GM23338 (cell line): ENCODE measurements around the gene KLK6.
A peak's percentile ranks its signal among the peaks of the same experiment; 100 is the strongest.

Source experiments
- CREB1 ChIP-seq: fragments of 250-450 bp; sonication (Bioruptor Pico); IDR thresholded peaks from 2 replicates; pipeline ENCODE4 v1.5.0; 2020; ENCODE audit warnings: low read depth, mild to moderate bottlenecking, moderate library complexity
- EZH2 ChIP-seq: fragments of 200-600 bp; sonication (generic); IDR thresholded peaks from one replicate; pipeline ENCODE4 v1.8.0; 2017; ENCODE audit warnings: antibody characterized with exemption, mild to moderate bottlenecking, low read depth; ENCODE audit not compliant: unreplicated experiment
- EZH2phosphoT487 ChIP-seq: fragments of 200-600 bp; sonication (generic); IDR thresholded peaks from one replicate; pipeline ENCODE4 v1.8.1; 2018; ENCODE audit warnings: antibody characterized with exemption; ENCODE audit not compliant: unreplicated experiment
- JUNB ChIP-seq: IDR thresholded peaks from one replicate; pipeline ENCODE4 v1.6.1; 2016; ENCODE audit warnings: antibody characterized with exemption; ENCODE audit not compliant: unreplicated experiment
- POLR2AphosphoS5 ChIP-seq: IDR thresholded peaks from 2 replicates; pipeline ENCODE4 v1.6.1; 2016; ENCODE audit warnings: antibody characterized with exemption, low read depth
- ZNF114 ChIP-seq: fragments of 250-450 bp; sonication (Bioruptor Pico); IDR thresholded peaks from 2 replicates; pipeline ENCODE4 v1.5.0; 2020; ENCODE audit warnings: mild to moderate bottlenecking, moderate library complexity
- TF ChIP-seq, protein P1 (sequence below), 2 experiments: fragments of 200-600 bp in 1 of 2; sonication (generic) in 1 of 2; conservative IDR thresholded peaks; 2 replicates each; pipeline versions ENCODE4 v1.5.1 to v1.6.1; 2016 to 2017; ENCODE audit warnings: antibody characterized with exemption in 2 of 2, low read depth in 2 of 2, mild to moderate bottlenecking in 2 of 2, moderate library complexity in 1 of 2
- TF ChIP-seq, protein P2 (sequence below): IDR thresholded peaks from one replicate; pipeline ENCODE4 v1.6.1; 2018; ENCODE audit warnings: antibody characterized with exemption; ENCODE audit not compliant: unreplicated experiment
- TF ChIP-seq, protein P3 (sequence below): IDR thresholded peaks from 2 replicates; pipeline ENCODE4 v1.6.1; 2016; ENCODE audit warnings: antibody characterized with exemption
- TF ChIP-seq, protein P4 (sequence below): fragments of 250-450 bp; sonication (Bioruptor Pico); IDR thresholded peaks from 2 replicates; pipeline ENCODE4 v1.5.0; 2020; ENCODE audit warnings: mild to moderate bottlenecking, moderate library complexity

DNA sequence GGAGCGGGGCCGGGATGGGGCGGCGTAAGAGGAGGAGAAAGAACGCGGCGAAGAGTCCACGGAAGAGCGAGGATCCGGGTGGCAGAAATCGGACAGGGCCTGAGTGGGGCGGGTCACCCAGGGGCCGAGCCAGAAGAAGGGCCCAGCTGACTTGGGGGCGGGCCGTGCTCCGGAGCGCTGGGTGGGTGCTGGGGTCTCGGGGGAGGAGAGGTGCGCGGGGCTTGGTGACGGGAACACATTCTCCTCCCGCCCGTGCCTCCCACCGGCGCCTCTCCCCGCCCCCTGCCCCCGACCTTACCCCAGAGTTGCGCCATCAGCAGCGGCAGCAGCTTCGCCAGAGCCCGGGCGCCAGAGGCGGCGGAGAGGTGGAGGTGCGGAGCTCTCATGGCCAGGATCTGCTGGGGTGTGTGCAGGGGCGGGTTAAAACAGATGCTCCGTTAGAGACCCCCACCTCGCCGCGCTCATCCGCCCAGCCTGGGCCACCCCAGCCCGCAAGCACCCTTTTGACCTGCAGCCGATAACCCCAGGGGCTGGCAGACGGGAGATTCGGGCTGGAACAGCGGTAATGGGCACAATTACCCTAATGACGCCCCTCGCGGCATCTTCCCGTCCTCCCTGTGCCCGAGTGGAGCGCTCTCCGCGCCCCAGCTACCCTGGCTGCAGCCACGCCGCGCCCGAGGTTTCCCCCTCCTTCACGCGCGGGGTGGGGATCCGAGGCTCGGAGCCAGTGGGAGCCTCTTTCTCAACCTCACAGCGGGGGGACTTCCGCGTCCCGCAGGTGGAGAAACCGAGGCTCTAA is 49.6 kb upstream of the KLK6 start:
- TF ChIP-seq, protein P1, sequence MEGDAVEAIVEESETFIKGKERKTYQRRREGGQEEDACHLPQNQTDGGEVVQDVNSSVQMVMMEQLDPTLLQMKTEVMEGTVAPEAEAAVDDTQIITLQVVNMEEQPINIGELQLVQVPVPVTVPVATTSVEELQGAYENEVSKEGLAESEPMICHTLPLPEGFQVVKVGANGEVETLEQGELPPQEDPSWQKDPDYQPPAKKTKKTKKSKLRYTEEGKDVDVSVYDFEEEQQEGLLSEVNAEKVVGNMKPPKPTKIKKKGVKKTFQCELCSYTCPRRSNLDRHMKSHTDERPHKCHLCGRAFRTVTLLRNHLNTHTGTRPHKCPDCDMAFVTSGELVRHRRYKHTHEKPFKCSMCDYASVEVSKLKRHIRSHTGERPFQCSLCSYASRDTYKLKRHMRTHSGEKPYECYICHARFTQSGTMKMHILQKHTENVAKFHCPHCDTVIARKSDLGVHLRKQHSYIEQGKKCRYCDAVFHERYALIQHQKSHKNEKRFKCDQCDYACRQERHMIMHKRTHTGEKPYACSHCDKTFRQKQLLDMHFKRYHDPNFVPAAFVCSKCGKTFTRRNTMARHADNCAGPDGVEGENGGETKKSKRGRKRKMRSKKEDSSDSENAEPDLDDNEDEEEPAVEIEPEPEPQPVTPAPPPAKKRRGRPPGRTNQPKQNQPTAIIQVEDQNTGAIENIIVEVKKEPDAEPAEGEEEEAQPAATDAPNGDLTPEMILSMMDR (conservative IDR thresholded peaks at IDR 0.05; ENCODE audit: low read depth in 2 of 2) = no peak
- TF ChIP-seq, protein P2, sequence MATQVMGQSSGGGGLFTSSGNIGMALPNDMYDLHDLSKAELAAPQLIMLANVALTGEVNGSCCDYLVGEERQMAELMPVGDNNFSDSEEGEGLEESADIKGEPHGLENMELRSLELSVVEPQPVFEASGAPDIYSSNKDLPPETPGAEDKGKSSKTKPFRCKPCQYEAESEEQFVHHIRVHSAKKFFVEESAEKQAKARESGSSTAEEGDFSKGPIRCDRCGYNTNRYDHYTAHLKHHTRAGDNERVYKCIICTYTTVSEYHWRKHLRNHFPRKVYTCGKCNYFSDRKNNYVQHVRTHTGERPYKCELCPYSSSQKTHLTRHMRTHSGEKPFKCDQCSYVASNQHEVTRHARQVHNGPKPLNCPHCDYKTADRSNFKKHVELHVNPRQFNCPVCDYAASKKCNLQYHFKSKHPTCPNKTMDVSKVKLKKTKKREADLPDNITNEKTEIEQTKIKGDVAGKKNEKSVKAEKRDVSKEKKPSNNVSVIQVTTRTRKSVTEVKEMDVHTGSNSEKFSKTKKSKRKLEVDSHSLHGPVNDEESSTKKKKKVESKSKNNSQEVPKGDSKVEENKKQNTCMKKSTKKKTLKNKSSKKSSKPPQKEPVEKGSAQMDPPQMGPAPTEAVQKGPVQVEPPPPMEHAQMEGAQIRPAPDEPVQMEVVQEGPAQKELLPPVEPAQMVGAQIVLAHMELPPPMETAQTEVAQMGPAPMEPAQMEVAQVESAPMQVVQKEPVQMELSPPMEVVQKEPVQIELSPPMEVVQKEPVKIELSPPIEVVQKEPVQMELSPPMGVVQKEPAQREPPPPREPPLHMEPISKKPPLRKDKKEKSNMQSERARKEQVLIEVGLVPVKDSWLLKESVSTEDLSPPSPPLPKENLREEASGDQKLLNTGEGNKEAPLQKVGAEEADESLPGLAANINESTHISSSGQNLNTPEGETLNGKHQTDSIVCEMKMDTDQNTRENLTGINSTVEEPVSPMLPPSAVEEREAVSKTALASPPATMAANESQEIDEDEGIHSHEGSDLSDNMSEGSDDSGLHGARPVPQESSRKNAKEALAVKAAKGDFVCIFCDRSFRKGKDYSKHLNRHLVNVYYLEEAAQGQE = no peak
- peak; percentile 36 for TF ChIP-seq EZH2
- TF ChIP-seq, protein P3, sequence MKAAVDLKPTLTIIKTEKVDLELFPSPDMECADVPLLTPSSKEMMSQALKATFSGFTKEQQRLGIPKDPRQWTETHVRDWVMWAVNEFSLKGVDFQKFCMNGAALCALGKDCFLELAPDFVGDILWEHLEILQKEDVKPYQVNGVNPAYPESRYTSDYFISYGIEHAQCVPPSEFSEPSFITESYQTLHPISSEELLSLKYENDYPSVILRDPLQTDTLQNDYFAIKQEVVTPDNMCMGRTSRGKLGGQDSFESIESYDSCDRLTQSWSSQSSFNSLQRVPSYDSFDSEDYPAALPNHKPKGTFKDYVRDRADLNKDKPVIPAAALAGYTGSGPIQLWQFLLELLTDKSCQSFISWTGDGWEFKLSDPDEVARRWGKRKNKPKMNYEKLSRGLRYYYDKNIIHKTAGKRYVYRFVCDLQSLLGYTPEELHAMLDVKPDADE = no peak
- TF ChIP-seq POLR2AphosphoS5 = no peak
- TF ChIP-seq EZH2phosphoT487 = no peak
- no peak for TF ChIP-seq CREB1 (CRISPR knock-in tag)
- no peak for TF ChIP-seq ZNF114
- no peak for TF ChIP-seq JUNB
- TF ChIP-seq, protein P4, sequence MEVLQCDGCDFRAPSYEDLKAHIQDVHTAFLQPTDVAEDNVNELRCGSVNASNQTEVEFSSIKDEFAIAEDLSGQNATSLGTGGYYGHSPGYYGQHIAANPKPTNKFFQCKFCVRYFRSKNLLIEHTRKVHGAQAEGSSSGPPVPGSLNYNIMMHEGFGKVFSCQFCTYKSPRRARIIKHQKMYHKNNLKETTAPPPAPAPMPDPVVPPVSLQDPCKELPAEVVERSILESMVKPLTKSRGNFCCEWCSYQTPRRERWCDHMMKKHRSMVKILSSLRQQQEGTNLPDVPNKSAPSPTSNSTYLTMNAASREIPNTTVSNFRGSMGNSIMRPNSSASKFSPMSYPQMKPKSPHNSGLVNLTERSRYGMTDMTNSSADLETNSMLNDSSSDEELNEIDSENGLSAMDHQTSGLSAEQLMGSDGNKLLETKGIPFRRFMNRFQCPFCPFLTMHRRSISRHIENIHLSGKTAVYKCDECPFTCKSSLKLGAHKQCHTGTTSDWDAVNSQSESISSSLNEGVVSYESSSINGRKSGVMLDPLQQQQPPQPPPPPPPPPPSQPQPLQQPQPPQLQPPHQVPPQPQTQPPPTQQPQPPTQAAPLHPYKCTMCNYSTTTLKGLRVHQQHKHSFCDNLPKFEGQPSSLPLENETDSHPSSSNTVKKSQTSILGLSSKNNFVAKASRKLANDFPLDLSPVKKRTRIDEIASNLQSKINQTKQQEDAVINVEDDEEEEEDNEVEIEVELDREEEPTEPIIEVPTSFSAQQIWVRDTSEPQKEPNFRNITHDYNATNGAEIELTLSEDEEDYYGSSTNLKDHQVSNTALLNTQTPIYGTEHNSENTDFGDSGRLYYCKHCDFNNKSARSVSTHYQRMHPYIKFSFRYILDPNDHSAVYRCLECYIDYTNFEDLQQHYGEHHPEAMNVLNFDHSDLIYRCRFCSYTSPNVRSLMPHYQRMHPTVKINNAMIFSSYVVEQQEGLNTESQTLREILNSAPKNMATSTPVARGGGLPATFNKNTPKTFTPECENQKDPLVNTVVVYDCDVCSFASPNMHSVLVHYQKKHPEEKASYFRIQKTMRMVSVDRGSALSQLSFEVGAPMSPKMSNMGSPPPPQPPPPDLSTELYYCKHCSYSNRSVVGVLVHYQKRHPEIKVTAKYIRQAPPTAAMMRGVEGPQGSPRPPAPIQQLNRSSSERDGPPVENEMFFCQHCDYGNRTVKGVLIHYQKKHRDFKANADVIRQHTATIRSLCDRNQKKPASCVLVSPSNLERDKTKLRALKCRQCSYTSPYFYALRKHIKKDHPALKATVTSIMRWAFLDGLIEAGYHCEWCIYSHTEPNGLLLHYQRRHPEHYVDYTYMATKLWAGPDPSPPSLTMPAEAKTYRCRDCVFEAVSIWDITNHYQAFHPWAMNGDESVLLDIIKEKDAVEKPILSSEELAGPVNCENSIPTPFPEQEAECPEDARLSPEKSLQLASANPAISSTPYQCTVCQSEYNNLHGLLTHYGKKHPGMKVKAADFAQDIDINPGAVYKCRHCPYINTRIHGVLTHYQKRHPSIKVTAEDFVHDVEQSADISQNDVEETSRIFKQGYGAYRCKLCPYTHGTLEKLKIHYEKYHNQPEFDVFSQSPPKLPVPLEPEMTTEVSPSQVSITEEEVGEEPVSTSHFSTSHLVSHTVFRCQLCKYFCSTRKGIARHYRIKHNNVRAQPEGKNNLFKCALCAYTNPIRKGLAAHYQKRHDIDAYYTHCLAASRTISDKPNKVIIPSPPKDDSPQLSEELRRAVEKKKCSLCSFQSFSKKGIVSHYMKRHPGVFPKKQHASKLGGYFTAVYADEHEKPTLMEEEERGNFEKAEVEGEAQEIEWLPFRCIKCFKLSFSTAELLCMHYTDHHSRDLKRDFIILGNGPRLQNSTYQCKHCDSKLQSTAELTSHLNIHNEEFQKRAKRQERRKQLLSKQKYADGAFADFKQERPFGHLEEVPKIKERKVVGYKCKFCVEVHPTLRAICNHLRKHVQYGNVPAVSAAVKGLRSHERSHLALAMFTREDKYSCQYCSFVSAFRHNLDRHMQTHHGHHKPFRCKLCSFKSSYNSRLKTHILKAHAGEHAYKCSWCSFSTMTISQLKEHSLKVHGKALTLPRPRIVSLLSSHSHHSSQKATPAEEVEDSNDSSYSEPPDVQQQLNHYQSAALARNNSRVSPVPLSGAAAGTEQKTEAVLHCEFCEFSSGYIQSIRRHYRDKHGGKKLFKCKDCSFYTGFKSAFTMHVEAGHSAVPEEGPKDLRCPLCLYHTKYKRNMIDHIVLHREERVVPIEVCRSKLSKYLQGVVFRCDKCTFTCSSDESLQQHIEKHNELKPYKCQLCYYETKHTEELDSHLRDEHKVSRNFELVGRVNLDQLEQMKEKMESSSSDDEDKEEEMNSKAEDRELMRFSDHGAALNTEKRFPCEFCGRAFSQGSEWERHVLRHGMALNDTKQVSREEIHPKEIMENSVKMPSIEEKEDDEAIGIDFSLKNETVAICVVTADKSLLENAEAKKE (CRISPR knock-in tag) = no peak
